ENCODE measurements around the gene TAB3.

DNA sequence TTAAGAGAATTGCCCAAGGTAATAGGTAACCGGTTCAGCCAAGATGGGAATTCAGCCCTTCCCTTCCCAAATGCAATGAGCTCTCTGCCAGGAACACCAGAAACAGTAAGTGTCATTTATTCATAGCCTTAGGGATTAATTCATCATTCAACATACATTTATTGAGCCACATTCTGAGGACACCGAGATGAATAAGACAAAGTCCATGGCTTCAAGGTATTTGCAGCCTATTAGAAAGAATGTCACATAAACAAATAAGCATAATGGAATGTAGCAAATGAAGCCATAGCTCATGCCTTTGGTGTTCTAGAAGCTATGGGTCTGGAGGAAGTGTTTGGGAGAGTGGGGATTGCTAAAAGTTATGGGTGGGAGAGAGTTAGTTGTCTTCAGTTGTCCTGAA, 6.3 kb upstream of the TAB3 start:
- TF ChIP-seq, protein P1, sequence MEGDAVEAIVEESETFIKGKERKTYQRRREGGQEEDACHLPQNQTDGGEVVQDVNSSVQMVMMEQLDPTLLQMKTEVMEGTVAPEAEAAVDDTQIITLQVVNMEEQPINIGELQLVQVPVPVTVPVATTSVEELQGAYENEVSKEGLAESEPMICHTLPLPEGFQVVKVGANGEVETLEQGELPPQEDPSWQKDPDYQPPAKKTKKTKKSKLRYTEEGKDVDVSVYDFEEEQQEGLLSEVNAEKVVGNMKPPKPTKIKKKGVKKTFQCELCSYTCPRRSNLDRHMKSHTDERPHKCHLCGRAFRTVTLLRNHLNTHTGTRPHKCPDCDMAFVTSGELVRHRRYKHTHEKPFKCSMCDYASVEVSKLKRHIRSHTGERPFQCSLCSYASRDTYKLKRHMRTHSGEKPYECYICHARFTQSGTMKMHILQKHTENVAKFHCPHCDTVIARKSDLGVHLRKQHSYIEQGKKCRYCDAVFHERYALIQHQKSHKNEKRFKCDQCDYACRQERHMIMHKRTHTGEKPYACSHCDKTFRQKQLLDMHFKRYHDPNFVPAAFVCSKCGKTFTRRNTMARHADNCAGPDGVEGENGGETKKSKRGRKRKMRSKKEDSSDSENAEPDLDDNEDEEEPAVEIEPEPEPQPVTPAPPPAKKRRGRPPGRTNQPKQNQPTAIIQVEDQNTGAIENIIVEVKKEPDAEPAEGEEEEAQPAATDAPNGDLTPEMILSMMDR (IDR thresholded peaks at IDR 0.05) = no peak
- no peak for TF ChIP-seq EZH2 (IDR thresholded peaks at IDR 0.05)
- no peak for TF ChIP-seq EZH2phosphoT487 (IDR thresholded peaks at IDR 0.05)
